NCI-H226 (cell line): Measurements from ENCODE around the gene CCT4.
"Not testable (repeated sequence)": the region's sequence is repeated elsewhere in the genome, so short reads cannot be mapped to it uniquely, and the experiment has no call there.

ENCODE experiments used
- DNase-seq: peaks from one replicate; pipeline ENCODE4 v3.0.0-alpha.2; 2015

The CCT4 gene, protein sequence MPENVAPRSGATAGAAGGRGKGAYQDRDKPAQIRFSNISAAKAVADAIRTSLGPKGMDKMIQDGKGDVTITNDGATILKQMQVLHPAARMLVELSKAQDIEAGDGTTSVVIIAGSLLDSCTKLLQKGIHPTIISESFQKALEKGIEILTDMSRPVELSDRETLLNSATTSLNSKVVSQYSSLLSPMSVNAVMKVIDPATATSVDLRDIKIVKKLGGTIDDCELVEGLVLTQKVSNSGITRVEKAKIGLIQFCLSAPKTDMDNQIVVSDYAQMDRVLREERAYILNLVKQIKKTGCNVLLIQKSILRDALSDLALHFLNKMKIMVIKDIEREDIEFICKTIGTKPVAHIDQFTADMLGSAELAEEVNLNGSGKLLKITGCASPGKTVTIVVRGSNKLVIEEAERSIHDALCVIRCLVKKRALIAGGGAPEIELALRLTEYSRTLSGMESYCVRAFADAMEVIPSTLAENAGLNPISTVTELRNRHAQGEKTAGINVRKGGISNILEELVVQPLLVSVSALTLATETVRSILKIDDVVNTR

GRCh38 chr2:61888267-61889055, at the start of gene CCT4:
Gene CCT4 (minus strand): TSS chr2:61888656. CDS start chr2:61888507, 149 bp downstream.
- DNase-seq = peak; percentile 73

- no peak for DNase-seq
These were observed 49.4 kb upstream of the CCT4 start for GRCh38 chr2:61937886-61938285.

DNA sequence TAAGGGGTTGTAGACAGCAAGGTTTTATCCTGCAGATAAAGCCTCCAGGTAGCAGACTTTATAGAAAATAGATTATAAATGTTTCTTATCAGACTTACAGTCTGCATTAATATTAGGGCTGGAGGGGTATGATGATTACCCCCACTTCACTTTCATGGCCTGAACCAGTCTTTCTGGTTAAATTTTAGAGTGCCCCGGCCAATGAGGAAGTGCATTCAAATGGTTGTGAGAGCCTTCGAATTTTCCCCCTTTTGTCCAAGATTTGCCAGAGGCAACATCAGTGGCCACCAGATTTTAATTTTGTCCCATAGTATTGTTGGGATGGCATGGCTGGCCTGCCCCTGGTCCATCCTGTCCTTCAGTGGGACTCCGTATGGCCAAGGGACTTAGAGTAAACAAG, 48.6 kb upstream of the CCT4 start:
- no peak for DNase-seq

DNA sequence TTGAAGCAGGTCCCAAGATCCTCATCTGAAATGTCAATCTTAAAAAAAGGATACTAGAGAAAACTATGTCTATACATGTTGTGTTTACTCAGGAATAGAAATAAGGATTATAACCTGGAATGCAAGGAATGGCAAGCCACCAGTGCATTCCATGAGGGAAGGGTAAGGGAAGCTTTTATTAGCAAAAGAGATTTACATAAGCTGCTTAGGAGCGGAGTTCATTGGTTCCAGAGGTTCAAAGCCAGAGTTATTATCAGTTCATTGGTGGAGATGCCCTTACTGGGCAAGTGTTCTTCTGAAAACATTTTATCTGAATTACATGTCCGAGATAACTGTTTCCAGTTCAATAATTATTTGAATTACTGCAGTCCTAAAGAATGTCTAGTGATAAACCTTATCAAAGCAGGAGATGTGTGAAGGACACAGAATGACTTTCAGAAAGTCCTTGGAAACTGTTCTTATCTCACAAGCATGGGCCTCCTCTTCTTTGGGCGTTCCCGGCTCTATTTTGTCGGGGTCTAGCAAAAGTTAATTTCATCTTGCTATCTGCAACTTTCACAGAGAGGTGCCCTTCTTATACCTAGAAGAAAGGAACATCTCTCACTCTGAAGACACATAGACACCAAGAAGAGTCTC, 40.5 kb upstream of the CCT4 start:
- DNase-seq = peak; percentile 79

- no peak for DNase-seq
These were observed 38.3 kb upstream of the CCT4 start for GRCh38 chr2:61926531-61927477.

DNA sequence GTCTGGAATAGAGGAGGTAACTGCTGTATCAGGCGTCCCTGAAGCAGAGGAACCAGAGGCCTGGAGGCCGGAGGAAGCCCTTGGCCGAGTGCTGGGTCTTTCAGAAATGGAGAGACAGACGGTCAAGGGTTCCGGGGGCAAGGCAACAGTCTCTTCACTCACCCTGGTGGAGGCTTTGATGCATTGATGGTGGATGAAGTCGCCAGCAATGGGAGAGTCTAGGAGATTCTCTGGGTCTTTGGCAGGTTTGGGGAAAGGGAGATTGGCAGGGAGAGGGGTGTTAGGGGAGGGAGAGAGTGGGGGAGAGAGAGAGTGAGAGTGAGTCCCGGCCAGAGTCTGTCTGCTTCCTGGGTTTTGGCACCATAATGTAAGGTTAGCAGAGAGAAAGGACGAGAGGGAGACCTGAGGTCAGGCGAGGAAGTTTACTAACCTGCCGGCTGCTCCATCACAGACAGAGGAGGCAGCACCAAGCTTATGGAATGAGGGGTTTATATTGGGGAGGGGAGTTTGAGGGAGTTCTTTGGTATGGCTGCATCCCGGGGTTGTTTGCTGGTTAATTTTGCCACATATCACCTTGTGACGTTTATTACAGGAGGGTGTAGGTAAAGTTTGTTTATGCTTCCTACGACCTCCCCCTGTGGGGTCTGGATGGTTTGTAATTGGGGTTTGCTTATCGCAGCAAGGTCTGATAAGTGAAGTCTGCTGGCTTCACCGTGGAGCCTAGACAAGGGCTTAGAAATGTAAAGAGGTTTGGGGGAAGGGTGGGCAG, 36.6 kb upstream of the CCT4 start:
- no peak for DNase-seq

GRCh38 chr2:61922714-61923113, 34.3 kb upstream of the CCT4 start:
- no peak for DNase-seq

- no peak for DNase-seq
These were observed 32.1 kb upstream of the CCT4 start for GRCh38 chr2:61920548-61920947.

DNA sequence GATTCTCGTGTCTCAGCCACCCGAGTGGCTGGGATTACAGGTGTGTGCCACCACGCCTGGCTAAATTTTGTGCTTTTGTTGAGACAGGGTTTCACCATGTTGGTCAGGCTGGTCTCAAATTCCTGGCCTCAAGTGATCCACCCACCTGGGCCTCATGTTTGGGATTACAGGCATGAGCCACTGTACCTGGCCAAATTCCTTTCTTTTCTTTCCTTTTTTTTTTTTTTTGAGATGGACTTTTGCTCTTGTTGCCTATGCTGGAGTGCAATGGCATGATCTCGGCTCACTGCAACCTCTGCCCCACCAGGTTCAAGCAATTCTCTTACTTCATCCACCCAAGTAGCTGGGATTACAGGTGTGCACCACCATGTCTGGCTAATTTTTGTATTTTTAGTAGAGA, 26.3 kb upstream of the CCT4 start:
- not testable (repeated sequence) for DNase-seq

DNA sequence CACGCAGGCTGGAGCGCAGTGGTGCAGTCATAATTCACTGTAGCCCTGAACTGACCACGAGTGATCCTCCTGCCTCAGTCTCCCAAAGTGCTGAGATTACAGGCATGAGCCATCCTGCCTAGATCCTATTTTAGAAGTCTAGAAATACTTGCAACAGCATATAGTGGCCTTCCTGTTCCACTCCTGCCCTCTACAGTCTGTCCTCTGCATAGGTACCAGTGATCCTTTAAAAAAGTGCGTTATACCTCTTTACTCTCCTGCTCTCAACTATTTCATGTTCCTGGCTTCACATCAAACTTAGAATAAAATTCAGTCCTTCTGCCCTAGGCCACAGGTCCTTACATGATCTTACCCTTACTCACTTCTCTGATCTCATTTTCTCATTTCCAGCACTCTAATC, 23.1 kb upstream of the CCT4 start:
- no peak for DNase-seq

- no peak for DNase-seq
These were observed 22.1 kb upstream of the CCT4 start for GRCh38 chr2:61910603-61911002.

DNA sequence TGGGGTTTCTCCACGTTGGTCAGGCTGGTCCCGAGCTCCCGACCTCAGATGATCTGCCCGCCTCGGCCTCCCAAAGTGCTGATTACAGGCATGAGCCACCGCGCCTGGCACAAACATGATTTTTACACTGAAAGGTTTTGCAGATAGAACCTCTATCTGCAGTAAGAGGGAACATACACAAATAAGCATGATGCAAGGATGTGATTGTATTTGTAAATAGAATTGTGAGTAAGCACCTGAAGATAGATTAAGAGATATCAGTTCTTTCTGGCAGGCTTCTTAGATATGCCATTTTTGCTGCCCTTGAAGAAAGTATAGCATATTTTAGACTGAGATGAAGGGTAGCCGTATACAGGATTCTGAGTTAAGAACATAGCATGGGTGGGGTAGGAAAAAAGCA, 20.7 kb upstream of the CCT4 start:
- no peak for DNase-seq

DNA sequence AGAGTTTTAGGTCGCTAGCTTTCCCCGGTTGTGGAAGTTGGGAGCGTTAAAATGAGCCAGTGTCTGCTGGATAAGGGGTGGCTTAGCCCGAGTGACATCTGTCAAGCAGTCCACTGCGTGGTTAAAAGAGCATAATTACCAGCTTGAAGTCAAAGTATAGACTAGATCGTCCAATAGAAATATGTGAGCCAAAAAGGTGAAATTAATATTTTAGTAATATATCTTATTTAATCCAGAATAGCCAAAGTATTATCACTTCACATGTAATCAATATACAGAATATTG, 17.7 kb upstream of the CCT4 start:
- no peak for DNase-seq

DNA sequence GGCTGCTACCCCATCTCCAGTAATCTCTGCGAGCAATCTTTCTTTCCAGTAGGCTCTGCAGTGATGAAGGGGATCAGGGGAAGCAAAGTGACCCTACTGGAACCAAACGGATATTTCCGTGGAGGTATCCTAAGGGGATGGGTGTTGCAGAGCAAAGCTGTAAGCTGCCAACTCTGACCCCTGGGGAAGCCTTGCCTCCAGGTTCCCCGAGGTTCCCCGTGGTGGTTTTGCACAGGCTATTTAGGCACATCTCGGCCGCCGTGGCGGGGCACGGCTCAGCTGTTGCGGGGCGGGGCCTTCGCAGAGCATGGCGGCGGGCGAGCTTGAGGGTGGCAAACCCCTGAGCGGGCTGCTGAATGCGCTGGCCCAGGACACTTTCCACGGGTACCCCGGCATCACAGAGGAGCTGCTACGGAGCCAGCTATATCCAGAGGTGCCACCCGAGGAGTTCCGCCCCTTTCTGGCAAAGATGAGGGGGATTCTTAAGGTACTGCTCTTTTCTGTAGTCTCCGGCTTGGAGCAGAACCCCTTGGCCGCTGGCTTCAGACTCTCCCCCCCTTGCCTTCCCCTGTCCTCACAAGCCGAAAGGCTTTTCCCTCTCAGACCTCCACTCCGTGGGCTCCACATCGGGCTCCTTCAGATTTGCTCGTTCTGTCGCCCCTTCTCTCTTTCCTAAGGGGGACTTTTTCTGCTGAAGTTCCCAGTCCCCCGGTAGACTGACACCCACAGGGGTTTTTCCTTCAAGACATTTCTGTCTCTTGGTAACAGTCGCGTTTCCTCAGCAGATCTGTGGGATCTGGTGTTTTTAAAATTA, 17.1 kb upstream of the CCT4 start, which contains the start of gene COMMD1:
Gene COMMD1, plus strand, starts transcription at position 303 of the 814 bp plus-strand sequence. Its CDS starts 5 bp downstream, at position 308.
- peak; percentile 75 for DNase-seq

- peak; percentile 83 for DNase-seq
These were observed 11.8 kb upstream of the CCT4 start for GRCh38 chr2:61900281-61900680.

DNA sequence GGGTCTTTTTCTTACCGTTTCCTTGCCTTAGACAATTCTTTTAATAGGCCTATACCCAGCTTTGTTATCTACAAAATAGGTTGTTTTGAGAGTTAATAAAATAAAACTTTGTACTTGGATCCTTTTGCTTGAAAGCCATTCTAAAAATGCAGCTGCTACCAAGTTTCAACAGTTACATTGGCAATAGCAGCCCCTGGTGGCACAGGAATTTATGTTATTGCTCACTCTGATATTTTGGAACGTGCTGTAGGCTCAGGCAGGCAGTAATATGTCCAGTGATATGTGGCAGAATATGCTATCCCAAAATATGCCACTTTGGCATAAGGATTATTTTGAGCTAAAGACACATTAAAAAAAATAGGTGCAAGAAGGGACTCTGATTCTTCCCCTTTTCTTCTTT, 10.4 kb upstream of the CCT4 start:
- DNase-seq = peak; percentile 3

DNA sequence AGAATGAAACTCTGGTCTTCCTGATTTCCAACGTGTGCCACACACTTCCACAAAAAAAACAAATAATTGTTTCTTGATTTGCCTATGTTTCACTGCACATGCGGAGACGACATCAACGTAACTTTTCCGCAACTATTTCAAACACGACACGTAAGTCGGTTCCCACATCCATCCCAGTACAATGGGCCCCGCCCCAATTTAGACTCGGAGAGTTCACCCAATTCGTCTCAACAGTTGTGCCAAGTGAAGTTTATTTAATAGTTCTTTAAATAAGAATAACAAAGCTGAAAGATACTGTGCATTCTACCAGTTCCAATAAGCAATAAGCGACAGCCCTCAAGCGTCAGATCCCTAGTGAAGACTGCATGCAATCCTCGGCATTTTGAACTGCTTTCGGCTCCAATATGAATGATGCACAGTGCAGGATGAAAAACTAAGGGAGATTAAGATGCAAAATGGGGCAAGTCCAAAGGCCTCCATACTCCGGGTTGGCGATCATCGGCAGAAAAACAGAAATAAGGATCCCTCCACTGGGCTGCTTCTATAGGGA, 664 bp downstream of the CCT4 start:
- no peak for DNase-seq

GRCh38 chr2:61885896-61886603, 2.4 kb downstream of the CCT4 start:
- no peak for DNase-seq

DNA sequence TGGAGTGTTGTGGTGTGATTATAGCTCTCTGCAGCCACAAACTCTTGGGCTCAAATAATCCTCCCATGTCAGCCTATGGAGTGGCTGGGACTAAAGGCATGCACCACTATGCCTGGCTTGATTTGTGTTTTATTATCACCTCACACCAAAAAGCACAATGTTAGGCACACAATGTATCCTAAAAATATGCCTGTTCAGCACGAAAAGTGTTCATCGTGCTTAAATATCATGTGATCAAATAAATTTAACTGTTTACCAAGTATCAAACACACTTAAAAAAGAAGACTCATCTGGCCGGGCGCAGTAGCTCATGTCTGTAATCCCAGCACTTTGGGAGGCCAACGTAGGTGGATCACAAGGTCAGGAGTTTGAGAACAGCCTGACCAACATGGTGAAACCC, 5.6 kb downstream of the CCT4 start:
- no peak for DNase-seq

- DNase-seq = not testable (repeated sequence)
These were observed 9.1 kb downstream of the CCT4 start for GRCh38 chr2:61879351-61879750.
